Activated CD8-positive, alpha-beta memory T cell treated with anti-CD3 and anti-CD28 coated beads for 48 hours (primary cell): ENCODE data around the gene C10orf71.

Experiments used
- DNase-seq, 3 experiments: peaks; one replicate each; pipeline ENCODE4 v3.0.0-alpha.2; 2020; ENCODE audit warnings: low read depth in 2 of 3, low spot score in 2 of 3

C10orf71 gene

GRCh38 chr10:49359349-49360270 is 60.6 kb downstream of the C10orf71 start:
- DNase-seq = no peak

- no peak for DNase-seq
Measured at GRCh38 chr10:49360271-49361177, 61.6 kb downstream of the C10orf71 start.

GRCh38 chr10:49361178-49361554 is 62.2 kb downstream of the C10orf71 start:
- DNase-seq = no peak

- no peak for DNase-seq
Measured at GRCh38 chr10:49361735-49362568, 63.0 kb downstream of the C10orf71 start.

- DNase-seq = no peak
Measured at GRCh38 chr10:49362596-49363260, 63.8 kb downstream of the C10orf71 start.

- no peak for DNase-seq
Measured at GRCh38 chr10:49363309-49364031, 64.5 kb downstream of the C10orf71 start.

- no peak for DNase-seq
Measured at GRCh38 chr10:49364051-49364450, 65.1 kb downstream of the C10orf71 start.

- DNase-seq = no peak
Measured at GRCh38 chr10:49364747-49365146, 65.8 kb downstream of the C10orf71 start.

- no peak for DNase-seq
Measured at GRCh38 chr10:49365275-49365674, 66.3 kb downstream of the C10orf71 start.

GRCh38 chr10:49365675-49366415 is 66.9 kb downstream of the C10orf71 start:
- no peak for DNase-seq

- no peak for DNase-seq
Measured at GRCh38 chr10:49366460-49366859, 67.5 kb downstream of the C10orf71 start.

GRCh38 chr10:49367600-49367999 is 68.6 kb downstream of the C10orf71 start:
- DNase-seq = no peak

- DNase-seq = no peak
Measured at GRCh38 chr10:49368256-49368655, 69.3 kb downstream of the C10orf71 start.

GRCh38 chr10:49369216-49370162 is 70.5 kb downstream of the C10orf71 start:
- DNase-seq = no peak

GRCh38 chr10:49370326-49371100 is 71.5 kb downstream of the C10orf71 start:
- DNase-seq = no peak

GRCh38 chr10:49371967-49372366 is 73.0 kb downstream of the C10orf71 start:
- no peak for DNase-seq

GRCh38 chr10:49373361-49373760 is 74.4 kb downstream of the C10orf71 start:
- DNase-seq = no peak
